Psoas muscle (tissue), 8 donors: ENCODE measurements around the gene MYBPH. TPM values are rescaled to one million over a fixed set of nuclear protein-coding genes. Genes with fewer than 3 reads are reported as not detected.

Experiments used
- ATAC-seq, 4 donors: fragments of 200-7000 bp; cut with Tn5 transposase; one replicate each; pipeline ENCODE4 v1.9.1; 2020; ENCODE audit warnings: moderate library complexity in 3 of 4, mild to moderate bottlenecking in 2 of 4
- DNase-seq, 2 donors: peaks; one replicate each; pipeline ENCODE4 v3.0.0-alpha.2; 2020
- H3K27ac ChIP-seq: fragments of 200-600 bp; one replicate; pipeline ENCODE4 v1.8.0; 2022
- H3K27me3 ChIP-seq, 3 donors: fragments of 200-600 bp in 1 of 3; one replicate each; pipeline versions ENCODE4 v1.6.1 to v1.8.0; 2013 to 2022; ENCODE audit warnings: low read length in 2 of 3, mild to moderate bottlenecking in 2 of 3, moderate library complexity in 1 of 3; ENCODE audit not compliant: insufficient read depth in 3 of 3
- H3K36me3 ChIP-seq, 2 donors: fragments of 200-600 bp in 1 of 2; one replicate each; pipeline versions ENCODE4 v1.6.1 to v1.8.0; 2013 to 2022; ENCODE audit warnings: low read depth in 1 of 2, mild to moderate bottlenecking in 1 of 2, moderate library complexity in 1 of 2; ENCODE audit not compliant: insufficient read depth in 1 of 2
- H3K4me1 ChIP-seq: fragments of 200-600 bp; one replicate; pipeline ENCODE4 v1.8.0; 2022
- H3K4me3 ChIP-seq: fragments of 200-600 bp; one replicate; pipeline ENCODE4 v1.8.0; 2022; ENCODE audit warnings: mild to moderate bottlenecking
- H3K9me3 ChIP-seq: fragments of 200-600 bp; one replicate; pipeline ENCODE4 v1.8.0; 2022
- WGBS, 3 donors: extraction: QIAGEN DNeasy Blood & Tissue Kit; methylation state at CpG; one replicate each; pipeline versions ENCODE4 v1.1.6 to v1.1.7; 2013; 5-methylcytosine and 5-hydroxymethylcytosine counted together
- intact Hi-C, 2 donors: fragments of 100-400 bp; cut with DNase I; formaldehyde crosslinking; loops; one replicate each; pipeline versions ENCODE4 v1.11.0 to v1.14.2; 2022
- polyA plus RNA-seq, 3 donors: library from polyadenylated mRNA; stranded (reverse); fragments of 200-250 nt; gene quantifications; one replicate each; pipeline ENCODE4 v1.2.3, GENCODE V29; 2013
- total RNA-seq, 4 donors: library from RNA; stranded (reverse); fragmentation: NEBNext Ultra II Directional in 2 of 4; extraction: Animal tissue kit (Norgen Biotek cat#: 25700) in 2 of 4; gene quantifications; one replicate each; pipeline versions ENCODE4 v1.2.1 to v1.2.4, GENCODE V29; 2021 to 2023
- TF ChIP-seq, protein P1 (sequence below): fragments of 200-600 bp; IDR thresholded peaks from one replicate; pipeline ENCODE4 v1.8.0; 2022; ENCODE audit warnings: antibody characterized with exemption
- donor health status: healthy with polysubstance abuse.
- donor health status: DM: no; HTN: no; CAD: no; lungs with moderate emphysema.
- donor health status: Bipolar disorder and iron deficiency.
- donor health status: healthy.
- donor health status: DM: yes; HTN: yes; CAD: no.
- donor health status: DM: no; HTN: no; CAD: no.
- donor health status: DM: no; HTN: no; CAD: no.
- donor health status: DM: yes; HTN: yes; CAD: no.

The MYBPH gene
- total and polyA plus RNA-seq, 7 donors = 18.0 to 882 (median 39.1) TPM

GRCh38 chr1:203168256-203168786, 7.3 kb downstream of the MYBPH start:
- no peak overlapping the region for H3K4me3 ChIP-seq
- H3K36me3 ChIP-seq = peaks cover 0 to 22% of the 10 kb centered on the region in 2 donors
- intact Hi-C loops = no loop called here
- peaks cover 8% of the 10 kb centered on the region for H3K4me1 ChIP-seq
- ATAC-seq (no peak), DNase-seq (peak in 1 of 2 donors; percentile 42)
- TF ChIP-seq, protein P1, sequence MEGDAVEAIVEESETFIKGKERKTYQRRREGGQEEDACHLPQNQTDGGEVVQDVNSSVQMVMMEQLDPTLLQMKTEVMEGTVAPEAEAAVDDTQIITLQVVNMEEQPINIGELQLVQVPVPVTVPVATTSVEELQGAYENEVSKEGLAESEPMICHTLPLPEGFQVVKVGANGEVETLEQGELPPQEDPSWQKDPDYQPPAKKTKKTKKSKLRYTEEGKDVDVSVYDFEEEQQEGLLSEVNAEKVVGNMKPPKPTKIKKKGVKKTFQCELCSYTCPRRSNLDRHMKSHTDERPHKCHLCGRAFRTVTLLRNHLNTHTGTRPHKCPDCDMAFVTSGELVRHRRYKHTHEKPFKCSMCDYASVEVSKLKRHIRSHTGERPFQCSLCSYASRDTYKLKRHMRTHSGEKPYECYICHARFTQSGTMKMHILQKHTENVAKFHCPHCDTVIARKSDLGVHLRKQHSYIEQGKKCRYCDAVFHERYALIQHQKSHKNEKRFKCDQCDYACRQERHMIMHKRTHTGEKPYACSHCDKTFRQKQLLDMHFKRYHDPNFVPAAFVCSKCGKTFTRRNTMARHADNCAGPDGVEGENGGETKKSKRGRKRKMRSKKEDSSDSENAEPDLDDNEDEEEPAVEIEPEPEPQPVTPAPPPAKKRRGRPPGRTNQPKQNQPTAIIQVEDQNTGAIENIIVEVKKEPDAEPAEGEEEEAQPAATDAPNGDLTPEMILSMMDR = no peak
- no peak overlapping the region for H3K27ac ChIP-seq
- no peaks in the 10 kb centered on the region for H3K27me3 ChIP-seq
- WGBS, 3 donors = 93 to 97% (median 95%) methylated on average over 12 of the region's 12 CpGs
- no peaks in the 10 kb centered on the region for H3K9me3 ChIP-seq

DNA sequence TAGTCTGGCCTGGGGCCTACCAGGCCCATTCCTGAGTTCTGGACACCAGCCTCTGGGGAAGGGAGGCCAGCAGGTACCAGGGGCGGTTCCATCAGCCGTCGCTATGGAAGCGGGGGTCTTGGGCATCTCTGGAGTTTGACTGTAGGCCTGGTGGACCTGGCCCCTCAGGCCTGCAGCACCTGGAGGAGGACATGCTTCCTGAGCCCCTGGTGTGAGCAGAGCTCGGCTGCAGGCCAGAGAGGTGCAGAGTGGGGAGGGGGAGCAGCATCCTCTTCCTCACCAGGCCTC, 7.8 kb downstream of the MYBPH start:
- Histone ChIP-seq H3K4me1 (peaks cover 3% of the 10 kb centered on the region), H3K27ac (no peak overlapping the region), H3K4me3 (no peak overlapping the region), H3K9me3 (no peaks in the 10 kb centered on the region), H3K27me3 (no peaks in the 10 kb centered on the region), H3K36me3 (peaks cover 0 to 22% of the 10 kb centered on the region in 2 donors)
- no peak for DNase-seq
- intact Hi-C loops = no loop called here
- 94 to 96% (median 95%) methylated on average over 5 of the region's 5 CpGs for WGBS, 3 donors
- TF ChIP-seq, protein P1 = no peak
- ATAC-seq = no peak

DNA sequence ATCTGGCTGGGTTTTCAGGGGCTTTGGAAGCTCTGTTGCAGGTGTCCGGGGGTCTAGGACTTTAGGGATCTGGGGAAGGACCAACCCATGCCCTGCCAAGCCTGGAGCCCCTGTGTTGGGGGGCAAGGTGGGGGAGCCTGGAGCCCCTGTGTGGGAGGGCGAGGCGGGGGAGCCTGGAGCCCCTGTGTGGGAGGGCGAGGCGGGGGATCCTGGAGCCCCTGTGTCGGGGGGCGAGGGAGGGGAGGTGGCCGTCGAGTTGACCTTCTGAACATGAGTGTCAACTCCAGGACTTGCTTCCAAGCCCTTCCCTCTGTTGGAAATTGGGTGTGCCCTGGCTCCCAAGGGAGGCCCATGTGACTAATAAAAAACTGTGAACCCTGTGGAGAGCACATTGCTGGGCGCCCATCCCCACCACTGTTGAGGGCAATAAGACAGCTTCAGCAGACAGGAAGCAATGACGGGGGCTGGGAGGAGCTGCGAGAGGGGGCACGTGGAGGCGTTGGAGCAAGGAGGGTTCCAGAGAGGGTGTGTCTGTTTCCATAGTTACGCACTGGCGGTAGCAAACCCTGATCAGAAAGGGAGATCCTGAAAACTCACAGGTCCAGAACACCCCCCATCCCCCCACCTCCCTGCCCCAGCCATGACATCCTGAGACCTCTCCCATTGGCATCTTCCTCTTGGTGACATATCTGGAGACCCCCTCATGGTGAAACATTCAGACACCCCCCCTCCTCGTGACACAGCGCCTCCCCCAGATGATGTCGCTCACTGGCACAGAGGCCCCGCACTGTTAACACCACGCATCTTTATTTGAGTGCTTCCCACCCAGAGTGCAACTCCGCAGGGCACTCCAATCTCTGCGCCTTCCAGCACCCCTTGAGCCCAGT, 8.4 kb downstream of the MYBPH start:
- Histone ChIP-seq H3K4me3 (no peak overlapping the region), H3K9me3 (no peaks in the 10 kb centered on the region), H3K27me3 (no peaks in the 10 kb centered on the region), H3K36me3 (peaks cover 0 to 22% of the 10 kb centered on the region in 2 donors), H3K4me1 (no peaks in the 10 kb centered on the region), H3K27ac (no peak overlapping the region)
- peak in 1 of 4 donors; percentile 13 for ATAC-seq
- intact Hi-C loops = no loop called here
- no peak for DNase-seq
- TF ChIP-seq, protein P1 = no peak
- WGBS, 3 donors = 83 to 91% (median 90%) methylated on average over 19 to 23 of the region's 23 CpGs

GRCh38 chr1:203166192-203166940, 9.3 kb downstream of the MYBPH start:
- H3K36me3 ChIP-seq = peaks cover 0 to 20% of the 10 kb centered on the region in 2 donors
- H3K9me3 ChIP-seq = no peaks in the 10 kb centered on the region
- intact Hi-C loops = no loop called here
- no peaks in the 10 kb centered on the region for H3K27me3 ChIP-seq
- no peaks in the 10 kb centered on the region for H3K4me1 ChIP-seq
- TF ChIP-seq, protein P1 = peak; percentile 12
- DNase-seq (no peak), ATAC-seq (peak; percentile 41 to 50 (median 48))
- 78 to 82% (median 79%) methylated on average over 14 of the region's 14 CpGs for WGBS, 3 donors
- H3K4me3 ChIP-seq = no peak overlapping the region
- H3K27ac ChIP-seq = no peak overlapping the region
